Measurements from ENCODE around the gene FTL.

FTL gene

DNA sequence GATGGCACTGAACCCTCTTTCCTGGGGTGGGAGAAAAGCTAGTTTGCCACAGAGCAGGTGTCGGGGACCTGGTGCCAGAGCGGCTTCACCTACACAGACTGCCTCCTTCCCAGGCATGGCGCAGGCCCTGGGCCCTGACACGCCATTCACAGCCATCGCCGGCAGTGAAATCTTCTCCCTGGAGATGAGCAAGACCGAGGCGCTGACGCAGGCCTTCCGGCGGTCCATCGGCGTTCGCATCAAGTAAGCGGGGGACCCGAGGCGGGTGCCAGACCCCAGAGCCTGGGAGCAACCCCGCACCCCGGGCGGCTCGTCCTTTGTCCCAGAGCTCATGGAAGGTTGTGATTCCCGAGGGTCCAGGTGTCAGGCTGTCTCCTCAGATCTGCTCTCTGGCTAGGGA is 41.8 kb downstream of the FTL start:
- ChIA-PET CTCF (interaction anchor here (1.0 to 11.0 kb wide), 4 partner anchors 8 to 218 kb away, joined by 3 to 146 read pairs (median 8); no protein-coding TSS in a partner anchor), POLR2A (interaction anchor here (1.6 kb wide), 1 partner anchor 9 kb away, joined by 3 read pairs; no protein-coding TSS in a partner anchor)
- TF ChIP-seq, protein P1, sequence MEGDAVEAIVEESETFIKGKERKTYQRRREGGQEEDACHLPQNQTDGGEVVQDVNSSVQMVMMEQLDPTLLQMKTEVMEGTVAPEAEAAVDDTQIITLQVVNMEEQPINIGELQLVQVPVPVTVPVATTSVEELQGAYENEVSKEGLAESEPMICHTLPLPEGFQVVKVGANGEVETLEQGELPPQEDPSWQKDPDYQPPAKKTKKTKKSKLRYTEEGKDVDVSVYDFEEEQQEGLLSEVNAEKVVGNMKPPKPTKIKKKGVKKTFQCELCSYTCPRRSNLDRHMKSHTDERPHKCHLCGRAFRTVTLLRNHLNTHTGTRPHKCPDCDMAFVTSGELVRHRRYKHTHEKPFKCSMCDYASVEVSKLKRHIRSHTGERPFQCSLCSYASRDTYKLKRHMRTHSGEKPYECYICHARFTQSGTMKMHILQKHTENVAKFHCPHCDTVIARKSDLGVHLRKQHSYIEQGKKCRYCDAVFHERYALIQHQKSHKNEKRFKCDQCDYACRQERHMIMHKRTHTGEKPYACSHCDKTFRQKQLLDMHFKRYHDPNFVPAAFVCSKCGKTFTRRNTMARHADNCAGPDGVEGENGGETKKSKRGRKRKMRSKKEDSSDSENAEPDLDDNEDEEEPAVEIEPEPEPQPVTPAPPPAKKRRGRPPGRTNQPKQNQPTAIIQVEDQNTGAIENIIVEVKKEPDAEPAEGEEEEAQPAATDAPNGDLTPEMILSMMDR (IDR thresholded peaks at IDR 0.05; ENCODE audit: insufficient read depth, low read length, missing control alignments): no peak
- H3K4me3 ChIP-seq (ENCODE audit: low read depth, low read length): no peak overlapping the region
- DNase-seq (ENCODE audit: low read depth, low spot score): no peak

DNA sequence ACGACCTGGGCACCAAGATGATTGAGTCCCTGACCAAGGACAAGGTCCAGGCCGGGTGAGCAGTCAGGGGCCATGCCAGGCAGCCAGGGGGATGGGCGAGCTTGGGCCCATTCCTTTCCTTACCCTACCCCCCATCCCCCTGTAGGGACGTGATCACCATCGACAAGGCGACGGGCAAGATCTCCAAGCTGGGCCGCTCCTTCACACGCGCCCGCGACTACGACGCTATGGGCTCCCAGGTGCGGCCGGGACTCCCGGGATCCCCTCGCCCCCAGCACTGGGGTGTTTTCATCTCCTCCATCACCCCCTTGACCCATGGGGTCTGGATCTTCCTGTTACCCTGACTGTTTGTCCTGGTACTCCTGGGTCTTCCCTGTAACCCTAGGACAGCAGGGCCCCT is 44.7 kb downstream of the FTL start:
- no peak overlapping the region for H3K4me3 ChIP-seq (ENCODE audit: low read depth, low read length)
- TF ChIP-seq, protein P1 (IDR thresholded peaks at IDR 0.05; ENCODE audit: insufficient read depth, low read length, missing control alignments): no peak
- CTCF ChIA-PET: interaction anchor here (0.6 to 11.0 kb wide), 5 partner anchors 8 to 190 kb away, joined by 3 to 146 read pairs (median 11); partner anchors contain the start of genes GYS1, LHB and RUVBL2
- no peak for DNase-seq (ENCODE audit: low read depth, low spot score)
- POLR2A ChIA-PET: no interaction called here

DNA sequence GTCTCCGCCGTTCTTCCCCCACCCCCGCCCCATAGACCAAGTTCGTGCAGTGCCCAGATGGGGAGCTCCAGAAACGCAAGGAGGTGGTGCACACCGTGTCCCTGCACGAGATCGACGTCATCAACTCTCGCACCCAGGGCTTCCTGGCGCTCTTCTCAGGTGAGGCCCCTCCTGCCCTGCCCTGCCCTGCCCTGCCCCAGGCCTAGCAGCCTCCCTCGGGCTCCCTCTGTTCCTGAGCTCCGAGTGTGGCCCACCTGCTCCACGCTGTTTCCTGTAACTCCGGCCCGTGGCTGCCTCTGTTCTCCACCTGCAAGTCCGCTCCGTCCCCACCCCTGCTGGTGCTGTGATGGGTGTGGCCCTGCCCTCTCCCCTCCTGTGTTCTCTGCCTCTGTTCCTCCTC is 45.3 kb downstream of the FTL start:
- H3K4me3 ChIP-seq (ENCODE audit: low read depth, low read length): no peak overlapping the region
- no peak for DNase-seq (ENCODE audit: low read depth, low spot score)
- TF ChIP-seq, protein P1 (IDR thresholded peaks at IDR 0.05; ENCODE audit: insufficient read depth, low read length, missing control alignments): no peak
- ChIA-PET CTCF (interaction anchor here (3.3 to 11.0 kb wide), 2 partner anchors 11 to 17 kb away, joined by 15 to 146 read pairs; partner anchors contain the start of genes GYS1 and RUVBL2), POLR2A (no interaction called here)

DNA sequence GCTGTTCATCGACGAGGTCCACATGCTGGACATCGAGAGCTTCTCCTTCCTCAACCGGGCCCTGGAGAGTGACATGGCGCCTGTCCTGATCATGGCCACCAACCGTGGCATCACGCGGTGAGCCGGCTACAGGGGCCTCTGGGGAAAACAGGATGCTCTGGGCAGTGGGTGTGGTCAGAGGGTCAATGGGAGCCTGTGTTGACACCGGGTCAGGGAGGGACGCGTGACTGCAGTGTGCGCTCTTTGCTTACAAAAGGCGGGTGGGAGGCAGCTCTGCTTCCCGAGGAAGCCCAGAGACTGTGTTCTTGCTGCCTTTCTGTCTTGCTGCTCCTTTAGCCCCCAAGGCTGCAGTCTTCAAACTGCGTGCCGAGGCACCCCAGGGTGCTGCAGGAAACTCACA is 46.1 kb downstream of the FTL start:
- no peak overlapping the region for H3K4me3 ChIP-seq (ENCODE audit: low read depth, low read length)
- TF ChIP-seq, protein P1 (IDR thresholded peaks at IDR 0.05; ENCODE audit: insufficient read depth, low read length, missing control alignments): no peak
- ChIA-PET POLR2A (no interaction called here), CTCF (interaction anchor here (11.0 kb wide), 1 partner anchor 12 kb away, joined by 146 read pairs; no protein-coding TSS in a partner anchor)
- DNase-seq (ENCODE audit: low read depth, low spot score): no peak

DNA sequence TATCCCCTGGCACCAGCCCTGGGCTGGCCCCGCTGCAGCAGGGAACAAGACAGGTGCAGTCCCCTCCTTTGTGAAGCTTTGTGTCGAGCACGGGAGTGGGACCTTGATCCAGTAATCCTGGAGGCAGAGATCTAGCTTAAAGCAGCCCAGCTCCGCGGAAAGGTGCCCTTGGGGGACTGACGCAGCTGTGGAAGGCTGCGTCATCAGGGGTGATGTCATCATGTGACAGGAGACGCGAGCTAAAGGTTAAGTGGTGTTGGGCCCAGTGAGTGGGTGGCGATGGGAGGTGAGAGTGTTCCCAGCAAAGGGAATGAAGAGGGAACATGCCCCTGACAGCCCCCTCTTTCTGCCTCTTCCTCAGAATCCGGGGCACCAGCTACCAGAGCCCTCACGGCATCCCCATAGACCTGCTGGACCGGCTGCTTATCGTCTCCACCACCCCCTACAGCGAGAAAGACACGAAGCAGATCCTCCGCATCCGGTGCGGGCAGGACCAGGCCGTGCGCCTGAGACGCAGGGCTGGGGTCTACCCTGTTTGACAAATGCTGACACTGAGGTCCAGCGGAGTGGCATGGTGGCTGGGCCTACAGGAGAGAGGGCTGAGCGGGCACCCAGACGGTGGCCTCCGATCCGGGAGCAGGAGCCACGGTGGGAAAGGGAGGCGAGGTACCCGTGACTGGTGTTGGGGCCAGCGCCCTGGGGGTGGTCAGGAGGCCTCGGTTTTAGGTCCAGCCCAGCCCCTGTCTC is 49.2 kb downstream of the FTL start:
- TF ChIP-seq, protein P1 (IDR thresholded peaks at IDR 0.05; ENCODE audit: insufficient read depth, low read length, missing control alignments): no peak
- DNase-seq (ENCODE audit: low read depth, low spot score): no peak
- CTCF ChIA-PET: interaction anchor here (1.2 to 11.0 kb wide), 4 partner anchors 12 to 212 kb away, joined by 3 to 146 read pairs (median 10); partner anchors contain the start of genes GYS1 and RUVBL2
- POLR2A ChIA-PET: interaction anchor here (0.7 to 1.2 kb wide), 2 partner anchors 21 to 47 kb away, joined by 3 read pairs; partner anchors contain the start of gene GYS1
- H3K4me3 ChIP-seq (ENCODE audit: low read depth, low read length): no peak overlapping the region

DNA sequence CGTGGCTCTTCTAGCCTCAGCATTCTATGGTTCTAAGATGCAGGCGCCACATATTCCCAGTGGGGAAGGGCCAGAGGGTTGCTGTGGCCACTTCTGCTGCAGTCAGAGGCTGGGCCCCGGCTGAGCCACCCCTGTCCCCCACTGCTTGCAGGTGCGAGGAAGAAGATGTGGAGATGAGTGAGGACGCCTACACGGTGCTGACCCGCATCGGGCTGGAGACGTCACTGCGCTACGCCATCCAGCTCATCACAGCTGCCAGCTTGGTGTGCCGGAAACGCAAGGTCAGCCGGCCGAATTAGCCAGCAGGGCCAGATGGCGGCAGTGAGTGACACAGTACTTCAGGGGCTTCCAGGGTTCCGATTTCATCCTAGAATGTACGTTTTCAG is 49.8 kb downstream of the FTL start:
- no peak for DNase-seq (ENCODE audit: low read depth, low spot score)
- ChIA-PET CTCF (interaction anchor here (1.3 to 11.0 kb wide), 2 partner anchors 13 to 16 kb away, joined by 3 to 146 read pairs; no protein-coding TSS in a partner anchor), POLR2A (no interaction called here)
- TF ChIP-seq, protein P1 (IDR thresholded peaks at IDR 0.05; ENCODE audit: insufficient read depth, low read length, missing control alignments): no peak
- no peak overlapping the region for H3K4me3 ChIP-seq (ENCODE audit: low read depth, low read length)
